ENCODE measurements around the gene DCP1B.

DCP1B gene

DNA sequence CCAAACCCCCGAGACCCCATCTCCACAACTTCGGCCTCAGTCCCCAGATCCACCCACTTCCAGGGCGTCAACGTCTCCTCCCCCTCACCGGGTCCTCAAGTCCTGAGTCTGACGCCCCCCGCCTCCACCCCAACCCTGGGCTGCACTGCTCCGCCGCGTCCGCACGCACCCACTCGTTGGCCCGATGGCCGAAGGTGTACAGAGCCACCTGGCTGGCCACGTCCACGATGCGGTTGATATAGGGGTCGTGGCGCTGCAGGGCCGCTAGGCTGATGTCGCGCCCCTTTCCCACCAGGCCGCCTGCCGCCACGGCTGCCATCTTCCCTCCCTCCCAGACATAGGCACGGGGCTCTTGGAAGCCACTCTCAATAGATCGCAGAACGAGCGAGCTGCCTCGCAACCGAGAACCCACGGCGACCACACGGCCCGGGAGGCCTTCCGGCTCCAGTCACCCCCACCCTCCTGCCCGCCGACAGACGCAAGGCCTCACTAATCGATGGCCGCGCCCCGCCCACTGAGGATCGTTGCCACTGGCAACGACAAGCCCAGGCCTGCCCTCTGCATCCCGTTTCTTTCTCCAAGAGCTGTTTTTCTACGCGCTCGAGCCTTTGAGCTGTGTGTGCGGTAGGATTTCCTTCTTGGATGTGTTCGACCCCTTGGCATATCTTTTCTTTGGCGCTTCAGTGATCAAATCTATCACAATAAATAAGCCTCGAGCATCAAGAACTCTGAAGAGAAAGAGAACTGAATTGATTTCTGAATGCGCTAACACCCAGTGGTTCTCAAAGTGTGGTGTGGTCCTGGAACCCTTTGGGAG is at the start of gene DCP1B:
TSS of gene DCP1B (minus strand) at position 345 of the 817 bp plus-strand sequence. CDS start at position 319, 26 bp downstream.
- DNase-seq (ENCODE audit: low read depth in 3 of 3), result peak; percentile 85 to 95 (median 88)

DNA sequence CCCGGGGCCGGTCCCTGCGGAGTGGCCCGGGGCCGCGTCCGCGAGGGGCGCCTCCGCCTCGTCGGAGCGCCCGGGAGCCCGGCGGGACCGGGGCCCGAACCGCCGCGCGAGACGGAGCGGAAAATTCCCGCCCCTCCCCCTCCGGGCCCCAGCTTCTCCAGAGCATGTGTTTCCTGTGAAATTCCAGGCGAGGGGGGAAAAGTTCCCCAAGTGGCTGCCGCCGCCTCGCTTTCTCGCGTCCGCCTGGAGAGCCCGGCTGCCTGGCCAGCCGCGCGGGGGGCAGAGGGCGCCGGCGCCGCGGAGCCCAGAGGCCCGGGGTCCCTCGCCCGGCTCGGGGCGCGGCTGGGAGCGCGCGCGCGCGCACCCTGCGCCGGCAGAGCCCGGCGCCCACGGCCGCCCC is 49.4 kb upstream of the DCP1B start:
- no peak for DNase-seq (ENCODE audit: low read depth in 3 of 3)

DNA sequence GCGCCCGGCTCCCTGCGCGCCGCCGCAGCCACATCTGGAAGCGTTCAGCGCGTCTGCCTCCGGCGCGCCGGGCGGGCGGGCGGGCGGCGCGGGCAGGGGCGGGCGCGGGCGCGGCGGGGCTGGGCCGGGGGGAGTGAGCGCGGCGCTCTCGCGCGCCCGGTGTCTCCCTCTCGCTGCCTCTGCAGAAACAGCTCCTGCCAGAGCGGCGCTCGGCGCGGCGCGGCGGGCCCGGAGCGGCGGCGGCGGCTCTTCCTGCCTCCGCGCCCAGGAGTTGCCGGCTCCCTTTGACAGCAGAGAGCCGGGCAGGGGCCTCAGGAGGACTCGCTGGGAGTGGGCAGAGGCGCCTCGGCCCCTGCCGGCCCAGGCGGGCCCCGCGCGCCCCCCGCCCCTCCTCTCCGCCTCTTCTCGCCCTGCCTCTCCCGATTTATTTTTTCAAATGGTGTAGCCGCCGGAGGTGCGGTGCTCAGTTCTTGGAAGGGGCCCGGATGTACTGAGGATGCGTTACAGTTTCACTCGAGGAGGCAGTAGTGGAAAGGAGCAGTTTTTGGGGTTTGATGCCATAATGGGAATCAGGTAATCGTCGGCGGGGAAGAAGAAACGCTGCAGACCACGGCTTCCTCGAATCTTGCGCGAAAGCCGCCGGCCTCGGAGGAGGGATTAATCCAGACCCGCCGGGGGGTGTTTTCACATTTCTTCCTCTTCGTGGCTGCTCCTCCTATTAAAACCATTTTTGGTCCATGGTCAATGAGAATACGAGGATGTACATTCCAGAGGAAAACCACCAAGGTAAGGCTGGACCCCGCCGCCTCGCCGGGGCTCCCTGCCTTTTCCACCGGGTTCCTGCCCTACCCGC is 48.8 kb upstream of the DCP1B start, which contains the start of gene CACNA1C:
TSS of gene CACNA1C (plus strand) at position 162 of the 853 bp plus-strand sequence. CDS start at position 738, 576 bp downstream.
- DNase-seq (ENCODE audit: low read depth in 3 of 3), result peak in 1 of 3 experiments; percentile 36

DNA sequence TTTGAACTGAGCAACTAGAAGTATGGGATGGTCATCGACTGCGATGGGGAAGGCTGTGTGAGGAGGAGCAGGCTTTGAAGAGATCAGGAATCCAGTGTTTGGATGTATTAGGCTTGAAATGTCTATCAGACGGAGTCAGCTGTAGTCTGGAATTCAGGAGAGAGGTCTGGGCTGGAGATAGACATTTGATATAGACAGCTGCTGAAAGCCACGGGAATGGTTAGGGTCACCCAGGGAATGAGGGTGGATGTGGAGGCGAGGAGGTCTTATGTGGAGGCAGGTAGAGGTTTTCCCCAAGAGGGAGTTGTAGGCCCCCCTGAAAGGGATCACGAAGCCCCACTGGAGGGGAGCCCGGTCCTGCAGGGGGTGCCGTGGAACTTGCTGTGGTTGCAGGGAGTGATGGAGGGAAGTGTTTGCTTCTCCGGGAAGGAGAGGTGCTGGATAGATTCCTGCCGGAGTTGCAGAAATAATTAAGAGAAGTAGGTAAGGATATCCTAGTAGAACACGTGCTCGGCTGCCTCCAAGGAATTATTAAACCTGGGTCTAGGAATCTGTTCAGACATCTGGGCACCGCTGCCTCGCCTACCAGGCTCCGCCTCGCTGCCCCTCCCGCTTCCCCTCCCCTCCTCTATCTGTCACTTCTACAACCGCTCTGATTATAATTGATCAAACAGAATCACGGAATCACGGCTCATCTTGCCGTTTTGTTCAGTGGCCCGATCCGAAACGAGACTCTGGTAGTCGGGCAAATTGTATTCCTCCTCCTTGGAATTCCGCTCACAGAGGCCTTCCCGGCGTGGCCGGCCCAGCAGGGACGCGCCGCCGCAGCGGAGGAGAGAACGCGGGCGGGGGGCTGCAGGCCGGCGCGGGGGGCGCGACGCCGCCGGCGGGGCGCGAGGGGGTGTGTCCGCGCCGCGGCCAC is 47.7 kb upstream of the DCP1B start:
- no peak for DNase-seq (ENCODE audit: low read depth in 3 of 3)

DNA sequence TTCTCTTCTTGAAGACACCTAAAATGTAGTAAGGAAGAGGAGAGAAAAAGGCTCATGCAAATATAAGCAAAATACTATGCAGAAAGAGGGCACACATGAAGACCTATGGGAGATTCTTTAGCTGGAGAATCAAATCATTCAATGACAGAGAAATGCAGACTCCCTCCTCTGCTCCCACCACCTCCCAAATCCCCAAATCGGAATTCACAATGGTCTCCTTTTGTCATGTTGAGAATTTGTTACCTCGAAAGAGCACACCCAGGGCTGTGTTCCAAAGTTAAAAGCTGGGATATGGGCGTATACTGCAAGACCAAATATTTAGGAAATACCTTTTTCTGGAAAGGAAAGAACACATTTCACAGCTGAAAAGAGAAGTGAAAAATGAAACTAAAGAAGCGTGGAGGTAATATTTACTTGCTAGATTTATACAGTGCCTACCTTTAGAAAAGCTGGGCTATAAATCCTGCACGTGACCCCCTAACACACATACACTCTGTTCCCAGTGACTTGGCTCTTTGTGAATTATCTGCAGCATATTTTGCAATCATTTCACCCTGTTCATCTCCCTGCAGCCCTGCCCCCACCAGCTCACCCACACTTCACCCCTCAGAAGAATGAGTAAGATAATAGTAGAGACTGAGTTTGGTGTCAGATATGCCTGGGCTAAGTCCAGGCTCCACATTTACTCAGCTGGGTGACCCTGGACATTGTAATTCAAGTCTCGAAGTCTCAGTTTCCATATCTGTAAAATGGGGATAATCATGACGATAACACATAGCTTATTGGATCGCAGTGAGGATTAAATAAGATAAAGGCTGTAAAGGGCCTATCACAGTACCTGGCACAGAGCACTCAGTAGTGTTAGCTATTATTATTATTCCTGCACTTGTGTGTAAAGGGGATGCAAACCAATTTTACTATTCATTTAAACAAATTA is 45.6 kb upstream of the DCP1B start:
- DNase-seq (ENCODE audit: low read depth in 3 of 3), result no peak

DNA sequence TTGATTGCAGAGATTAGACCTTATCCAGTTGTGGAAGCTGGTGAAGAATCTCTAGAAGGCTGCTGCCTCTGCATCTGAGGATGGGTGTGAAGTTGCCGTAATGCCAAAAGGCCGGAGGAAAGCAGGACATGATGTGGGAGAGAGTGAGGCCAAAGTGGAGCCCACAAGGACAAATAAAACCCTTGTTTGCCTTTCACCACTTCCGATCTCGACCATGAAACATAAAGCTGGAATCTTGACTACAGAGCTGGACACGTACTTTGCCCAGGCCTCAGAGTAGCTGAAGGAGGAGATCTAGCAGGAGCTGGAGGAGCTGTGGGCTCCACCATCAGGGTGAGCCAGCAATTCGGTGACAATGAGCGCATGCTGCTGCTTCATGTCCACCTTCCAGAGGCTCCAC is 43.5 kb upstream of the DCP1B start:
- no peak for DNase-seq (ENCODE audit: low read depth in 3 of 3)

DNA sequence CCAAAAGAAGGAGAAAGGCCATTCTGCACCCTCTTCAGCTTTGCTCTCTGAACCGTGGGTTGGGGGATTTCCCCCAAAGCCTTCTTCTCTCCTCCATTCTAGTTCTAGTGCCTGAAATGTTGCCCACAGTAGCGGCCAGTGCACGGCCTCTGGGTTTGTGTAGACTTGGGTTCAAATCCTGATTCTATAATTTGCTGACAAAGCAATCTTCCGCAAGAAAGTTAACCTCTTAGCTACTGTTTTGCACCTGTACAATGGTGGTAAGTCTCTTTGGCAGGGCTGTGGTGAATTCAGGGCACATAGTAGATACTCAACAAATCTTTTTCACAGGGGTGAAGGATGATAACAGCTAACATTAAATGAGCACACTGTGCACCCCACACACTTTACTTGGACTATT is 42.7 kb upstream of the DCP1B start:
- DNase-seq (ENCODE audit: low read depth in 3 of 3), result no peak

DNA sequence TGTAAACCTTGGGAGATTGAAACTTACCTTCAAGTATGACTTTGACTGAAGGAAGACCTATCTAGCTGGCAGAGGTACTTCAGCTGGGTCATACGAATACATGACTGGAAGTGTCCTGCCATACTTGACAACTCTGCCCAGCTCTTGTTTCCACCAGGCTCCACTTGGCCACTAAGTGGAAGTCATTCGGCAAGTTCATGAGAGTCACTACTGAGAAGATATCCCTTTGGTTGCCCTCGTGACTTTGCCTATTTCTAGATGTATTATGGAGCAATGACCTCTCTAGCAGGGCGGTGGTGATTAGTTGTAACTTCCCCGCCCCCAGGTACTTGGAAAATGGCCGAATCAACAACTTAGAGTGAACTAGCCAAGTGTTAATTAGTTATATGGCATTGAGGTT is 39.9 kb upstream of the DCP1B start:
- DNase-seq (ENCODE audit: low read depth in 3 of 3), result no peak

DNA sequence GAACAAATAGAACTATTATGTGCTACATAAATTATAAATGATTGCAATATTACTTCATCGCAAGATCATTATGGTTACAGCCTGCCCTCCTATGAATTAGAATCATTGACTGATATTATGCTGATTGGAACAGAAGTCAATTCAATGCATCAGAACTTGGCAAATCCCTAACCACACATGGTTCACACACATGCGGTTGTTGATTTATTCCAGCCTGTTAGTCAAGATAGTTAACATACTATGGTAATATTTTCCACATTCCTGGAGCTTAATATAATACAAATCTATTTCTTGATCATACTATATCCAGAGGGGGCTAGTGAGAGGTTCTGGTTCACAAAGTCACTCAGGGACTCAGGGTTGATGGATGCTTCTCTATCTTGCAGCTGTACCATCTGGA is 38.8 kb upstream of the DCP1B start:
- DNase-seq (ENCODE audit: low read depth in 3 of 3), result no peak

DNA sequence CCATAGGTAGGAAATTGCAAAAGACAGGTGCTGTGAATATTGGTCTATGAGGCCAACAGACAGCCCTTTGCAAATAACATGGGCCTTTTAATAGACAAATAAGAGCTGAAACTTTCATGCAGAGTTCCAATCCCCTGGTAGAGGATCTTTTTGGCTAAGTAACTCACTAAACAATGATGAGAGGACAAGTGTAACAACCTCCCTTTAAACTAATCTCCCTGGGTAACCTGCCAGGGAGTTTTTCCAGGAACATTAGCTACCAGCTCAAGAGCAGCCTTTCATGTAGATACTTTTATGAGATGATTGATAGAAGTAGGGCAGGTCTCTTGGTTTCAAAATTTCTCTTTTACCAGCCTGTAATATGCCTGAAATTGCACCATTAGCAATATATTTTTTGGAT is 34.8 kb upstream of the DCP1B start:
- DNase-seq (ENCODE audit: low read depth in 3 of 3), result no peak

DNA sequence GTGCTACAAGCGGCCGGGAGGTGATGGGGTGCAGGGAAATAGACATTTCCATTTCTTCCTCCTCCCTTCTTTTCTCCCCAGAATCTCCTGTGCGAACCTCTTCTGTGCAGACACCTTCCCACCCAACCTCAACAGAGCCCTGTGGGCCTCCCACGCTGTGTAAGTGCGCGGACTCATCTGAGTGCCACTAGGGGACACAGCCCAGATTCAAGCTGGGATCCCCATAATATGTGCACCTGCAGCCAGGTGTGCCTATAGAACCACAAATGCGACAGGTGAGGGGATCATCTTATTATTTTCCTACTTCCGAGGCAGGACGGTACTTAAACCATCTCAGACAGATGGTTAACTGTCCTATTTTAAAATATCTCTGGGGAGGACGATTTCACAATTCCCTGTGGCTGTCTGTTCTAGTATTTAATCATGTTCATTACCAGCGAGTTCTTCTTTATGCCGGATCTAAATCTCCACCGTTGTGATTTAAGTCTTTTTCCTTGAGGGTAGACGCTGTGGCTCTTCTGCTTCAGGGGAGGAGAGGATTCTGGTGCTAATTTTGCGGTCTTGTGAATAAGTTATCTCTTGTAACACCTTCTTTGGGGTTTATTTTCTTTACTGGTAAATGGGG is 31.3 kb upstream of the DCP1B start:
- DNase-seq (ENCODE audit: low read depth in 3 of 3), result no peak

DNA sequence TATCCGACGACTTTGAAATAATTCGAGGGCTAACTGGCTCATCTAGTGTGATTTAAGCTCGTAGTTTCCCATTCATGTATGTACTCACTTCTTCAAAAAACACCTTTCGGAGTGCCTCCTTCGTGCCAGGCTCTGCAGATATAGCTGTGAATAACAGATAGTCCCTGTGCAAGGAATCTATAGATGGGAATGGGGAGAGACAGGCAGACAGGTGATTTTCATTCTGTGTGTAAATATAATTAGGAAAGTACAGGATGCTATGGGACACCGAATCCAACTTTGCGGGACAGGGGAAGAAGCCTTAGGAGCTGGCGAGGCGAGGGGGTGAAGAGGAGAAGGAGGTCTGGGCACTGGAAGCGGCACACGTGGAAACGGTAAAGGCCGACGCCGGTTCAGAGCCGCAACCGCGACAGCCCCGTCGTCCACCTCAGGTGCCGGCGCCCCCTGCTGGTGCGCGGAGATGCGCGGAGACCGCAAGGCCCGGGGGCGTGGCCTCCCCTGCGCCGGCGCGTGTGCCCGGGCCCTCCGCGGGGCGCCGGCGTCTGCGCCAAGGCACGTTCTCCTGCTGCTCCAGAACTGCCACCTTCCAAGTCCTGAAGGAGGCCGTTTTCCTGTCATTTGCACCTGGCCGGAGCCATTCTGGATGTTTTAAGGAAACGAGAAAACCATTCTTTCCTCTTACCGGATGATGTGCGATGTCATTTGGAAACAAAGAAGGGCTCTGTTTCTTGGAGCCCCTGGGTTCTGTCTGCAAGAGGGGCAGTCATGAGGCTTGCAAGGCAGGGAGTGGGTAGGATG is 30.6 kb upstream of the DCP1B start:
- peak; percentile 70 to 86 (median 75) for DNase-seq (ENCODE audit: low read depth in 3 of 3)

DNA sequence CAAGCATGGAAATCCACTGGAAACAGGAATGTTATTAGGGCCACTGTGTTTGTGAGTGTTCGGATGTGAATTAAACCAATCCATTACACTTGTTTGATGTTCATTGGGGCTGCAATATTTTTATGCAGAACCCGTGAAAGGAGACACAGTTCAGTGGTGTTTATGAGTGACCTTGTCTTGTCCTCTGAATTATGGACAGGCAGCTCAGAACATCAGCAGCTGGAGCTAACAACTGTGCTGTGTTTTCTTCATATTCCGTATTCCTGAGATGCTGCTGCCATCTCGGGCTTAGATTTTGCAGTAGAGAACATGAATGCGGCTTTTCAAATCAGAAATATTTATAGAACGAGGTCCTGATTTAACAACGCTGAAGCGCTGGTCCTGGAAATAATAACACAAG is 28.2 kb upstream of the DCP1B start:
- DNase-seq (ENCODE audit: low read depth in 3 of 3), result no peak

DNA sequence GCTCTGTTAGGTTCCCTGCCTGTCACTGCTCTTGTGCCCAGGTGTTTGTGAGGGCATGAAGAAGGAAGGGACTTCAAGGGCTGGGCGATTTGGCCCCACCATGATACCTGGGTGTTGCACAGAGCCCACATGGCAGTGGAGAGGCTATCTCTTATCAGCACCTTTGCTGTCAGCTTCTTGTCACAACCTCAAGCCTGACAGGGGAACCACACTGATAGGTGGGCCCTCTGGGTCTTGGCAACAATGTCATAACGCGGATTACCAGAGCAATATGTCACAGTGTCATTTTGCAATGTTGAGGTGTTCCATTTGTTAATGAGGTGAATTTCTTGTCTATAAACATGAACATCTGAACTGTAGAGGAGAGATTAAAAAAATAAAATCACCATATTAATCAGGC is 25.6 kb upstream of the DCP1B start:
- DNase-seq (ENCODE audit: low read depth in 3 of 3), result no peak

DNA sequence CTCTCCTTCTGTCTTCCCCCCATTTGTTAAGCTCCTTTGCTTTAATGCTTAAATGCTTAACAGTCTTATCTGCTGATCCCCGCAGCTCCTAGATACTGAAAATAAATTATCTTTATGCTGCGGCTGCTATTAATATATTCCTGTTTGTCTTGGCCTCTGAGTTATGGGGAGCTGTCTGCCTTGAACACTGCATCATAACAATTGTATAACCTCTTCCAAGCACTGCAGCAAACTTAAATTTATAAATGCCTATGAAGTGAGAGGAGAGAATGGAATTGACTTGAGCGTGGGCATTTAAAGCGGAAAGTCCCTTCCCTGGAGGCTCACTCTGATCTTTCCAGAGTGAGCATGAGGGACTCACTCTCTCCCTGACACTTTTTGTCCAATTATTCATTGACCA is 23.1 kb upstream of the DCP1B start:
- no peak for DNase-seq (ENCODE audit: low read depth in 3 of 3)

DNA sequence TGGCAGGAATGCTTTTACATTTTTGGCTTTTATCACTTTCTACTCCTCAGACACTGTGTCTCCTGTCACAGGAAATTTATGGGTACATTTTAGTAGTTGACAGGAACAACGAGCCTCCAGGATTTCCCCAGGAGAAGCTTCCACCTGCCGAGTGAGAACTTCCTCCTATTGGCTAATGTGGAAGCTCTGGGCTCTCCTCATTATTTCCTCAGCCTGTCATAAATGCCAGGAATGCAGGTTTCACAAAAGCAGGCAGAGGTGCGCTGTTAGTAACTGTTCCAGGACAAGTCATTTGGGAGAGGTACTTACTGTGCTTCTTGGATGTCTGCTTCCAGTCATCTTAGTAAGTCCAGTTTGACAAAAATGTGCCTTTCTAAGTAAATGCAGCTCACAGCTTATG is 19.1 kb upstream of the DCP1B start:
- no peak for DNase-seq (ENCODE audit: low read depth in 3 of 3)

DNA sequence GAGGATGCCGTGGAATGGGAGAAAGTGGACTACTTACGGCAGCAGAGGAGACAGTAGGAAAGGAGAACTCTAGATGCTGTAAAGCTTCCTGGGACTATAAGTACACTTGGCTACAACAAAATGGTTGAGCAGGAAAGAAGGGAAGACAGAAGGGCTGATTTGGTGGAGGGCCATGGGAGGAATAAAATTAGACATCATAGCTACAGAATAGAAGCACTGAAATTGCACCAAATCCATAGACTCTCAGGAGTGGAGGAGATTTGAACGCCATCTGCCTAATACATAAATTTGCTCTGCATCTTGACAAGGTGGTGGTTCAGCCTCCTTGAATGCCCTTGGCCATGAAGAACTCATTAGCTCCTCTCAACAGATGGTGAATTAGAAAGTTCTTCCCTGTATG is 16.3 kb upstream of the DCP1B start:
- no peak for DNase-seq (ENCODE audit: low read depth in 3 of 3)

DNA sequence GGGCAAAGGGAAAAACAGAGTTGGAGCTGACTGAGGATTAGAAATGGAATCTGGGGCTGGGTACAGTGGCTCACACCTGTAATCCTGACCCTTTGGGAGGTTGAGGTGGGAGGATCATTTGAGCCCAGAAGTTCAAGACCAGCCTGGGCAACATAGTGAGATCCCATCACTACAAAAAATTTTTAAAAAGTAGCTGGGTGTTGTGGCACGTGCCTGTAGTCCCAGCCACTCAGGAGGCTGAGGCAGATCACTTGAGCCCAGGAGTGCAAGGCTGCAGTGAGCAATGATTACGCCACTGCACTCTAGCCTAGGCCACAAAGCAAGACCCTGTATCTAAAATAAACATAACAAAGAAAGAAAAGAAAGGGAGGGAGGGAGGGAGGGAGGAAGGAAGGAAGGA is 14.9 kb upstream of the DCP1B start:
- DNase-seq (ENCODE audit: low read depth in 3 of 3), result no peak

DNA sequence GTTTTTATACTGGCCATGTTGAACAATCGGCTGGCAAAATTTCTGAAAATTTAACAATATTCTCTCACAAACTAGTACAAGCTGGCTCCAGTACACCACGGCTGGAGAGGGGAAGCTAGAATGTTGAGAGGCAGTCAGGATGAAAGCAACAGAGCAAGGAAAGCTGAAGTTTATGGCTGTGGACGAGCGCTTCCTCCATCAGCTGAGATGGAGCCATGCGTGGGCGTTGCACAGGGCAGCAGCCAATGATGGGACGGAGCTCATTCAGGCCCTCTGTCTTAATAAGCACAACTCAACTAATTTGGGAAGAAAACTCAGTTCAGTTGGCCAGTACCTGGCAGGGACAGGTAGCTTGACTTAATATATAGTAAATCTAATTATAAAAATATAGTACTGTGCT is 14.1 kb upstream of the DCP1B start:
- DNase-seq (ENCODE audit: low read depth in 3 of 3), result no peak
